OCI-LY7 (cell line): ENCODE measurements around the gene RSPRY1.

ENCODE experiments used
- EZH2phosphoT487 ChIP-seq: fragments of 200-600 bp; sonication (generic); IDR thresholded peaks from 2 replicates; pipeline ENCODE4 v1.6.1; 2018; ENCODE audit warnings: low read depth, borderline replicate concordance, mild to moderate bottlenecking, mixed run types, antibody characterized with exemption, low read length, moderate library complexity, mixed read lengths
- TF ChIP-seq, protein P1 (sequence below): fragments of 200-600 bp; sonication (generic); conservative IDR thresholded peaks from 2 replicates; pipeline ENCODE4 v1.5.1; 2014; ENCODE audit warnings: mild to moderate bottlenecking, antibody characterized with exemption, low read length, moderate library complexity, mixed read lengths

DNA sequence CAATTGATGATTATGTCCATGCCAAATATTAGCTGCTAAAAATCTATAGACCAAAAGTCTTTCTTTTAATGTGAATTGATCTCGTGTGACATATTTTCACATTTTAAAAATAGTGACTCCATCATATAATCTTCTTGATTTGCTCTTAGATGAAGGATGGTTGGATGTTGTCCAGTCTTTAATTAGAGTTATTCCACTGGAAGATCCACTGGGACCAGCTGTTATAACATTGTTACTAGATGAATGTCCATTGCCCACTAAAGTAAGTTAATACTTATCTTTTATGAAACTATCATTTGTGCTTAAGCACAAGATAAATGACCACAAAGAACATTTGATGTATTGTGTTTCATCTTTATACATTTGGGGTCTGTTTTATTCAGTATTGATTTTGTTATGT is 22.8 kb downstream of the RSPRY1 start:
- TF ChIP-seq, protein P1, sequence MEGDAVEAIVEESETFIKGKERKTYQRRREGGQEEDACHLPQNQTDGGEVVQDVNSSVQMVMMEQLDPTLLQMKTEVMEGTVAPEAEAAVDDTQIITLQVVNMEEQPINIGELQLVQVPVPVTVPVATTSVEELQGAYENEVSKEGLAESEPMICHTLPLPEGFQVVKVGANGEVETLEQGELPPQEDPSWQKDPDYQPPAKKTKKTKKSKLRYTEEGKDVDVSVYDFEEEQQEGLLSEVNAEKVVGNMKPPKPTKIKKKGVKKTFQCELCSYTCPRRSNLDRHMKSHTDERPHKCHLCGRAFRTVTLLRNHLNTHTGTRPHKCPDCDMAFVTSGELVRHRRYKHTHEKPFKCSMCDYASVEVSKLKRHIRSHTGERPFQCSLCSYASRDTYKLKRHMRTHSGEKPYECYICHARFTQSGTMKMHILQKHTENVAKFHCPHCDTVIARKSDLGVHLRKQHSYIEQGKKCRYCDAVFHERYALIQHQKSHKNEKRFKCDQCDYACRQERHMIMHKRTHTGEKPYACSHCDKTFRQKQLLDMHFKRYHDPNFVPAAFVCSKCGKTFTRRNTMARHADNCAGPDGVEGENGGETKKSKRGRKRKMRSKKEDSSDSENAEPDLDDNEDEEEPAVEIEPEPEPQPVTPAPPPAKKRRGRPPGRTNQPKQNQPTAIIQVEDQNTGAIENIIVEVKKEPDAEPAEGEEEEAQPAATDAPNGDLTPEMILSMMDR, result no peak
- no peak for TF ChIP-seq EZH2phosphoT487
